Tibial nerve (tissue), 4 donors: ENCODE data around the gene CCDC150.

Experiments used
- EP300 ChIP-seq, 2 donors: sonication (generic); formaldehyde crosslinking; IDR thresholded peaks; one replicate each; pipeline ENCODE4 v1.6.1; 2017; ENCODE audit warnings: antibody characterized with exemption in 2 of 2, mild to moderate bottlenecking in 1 of 2
- TF ChIP-seq, protein P1 (sequence below), 5 experiments: fragments of 200-600 bp in 3 of 5; fragments of 450-650 bp in 2 of 5; sonication (generic) in 3 of 5; IDR thresholded peaks; one replicate each; pipeline ENCODE4 v1.5.1; 2016 to 2019; ENCODE audit warnings: antibody characterized with exemption in 5 of 5, mild to moderate bottlenecking in 3 of 5, moderate library complexity in 2 of 5

- TF ChIP-seq, protein P1, sequence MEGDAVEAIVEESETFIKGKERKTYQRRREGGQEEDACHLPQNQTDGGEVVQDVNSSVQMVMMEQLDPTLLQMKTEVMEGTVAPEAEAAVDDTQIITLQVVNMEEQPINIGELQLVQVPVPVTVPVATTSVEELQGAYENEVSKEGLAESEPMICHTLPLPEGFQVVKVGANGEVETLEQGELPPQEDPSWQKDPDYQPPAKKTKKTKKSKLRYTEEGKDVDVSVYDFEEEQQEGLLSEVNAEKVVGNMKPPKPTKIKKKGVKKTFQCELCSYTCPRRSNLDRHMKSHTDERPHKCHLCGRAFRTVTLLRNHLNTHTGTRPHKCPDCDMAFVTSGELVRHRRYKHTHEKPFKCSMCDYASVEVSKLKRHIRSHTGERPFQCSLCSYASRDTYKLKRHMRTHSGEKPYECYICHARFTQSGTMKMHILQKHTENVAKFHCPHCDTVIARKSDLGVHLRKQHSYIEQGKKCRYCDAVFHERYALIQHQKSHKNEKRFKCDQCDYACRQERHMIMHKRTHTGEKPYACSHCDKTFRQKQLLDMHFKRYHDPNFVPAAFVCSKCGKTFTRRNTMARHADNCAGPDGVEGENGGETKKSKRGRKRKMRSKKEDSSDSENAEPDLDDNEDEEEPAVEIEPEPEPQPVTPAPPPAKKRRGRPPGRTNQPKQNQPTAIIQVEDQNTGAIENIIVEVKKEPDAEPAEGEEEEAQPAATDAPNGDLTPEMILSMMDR (IDR thresholded peaks at IDR 0.05), result no peak
- TF ChIP-seq EP300 (IDR thresholded peaks at IDR 0.05), result no peak
Measured at GRCh38 chr2:196702641-196703040, 63.1 kb downstream of the CCDC150 start.
